Raji (cell line): ENCODE measurements around the gene CAMTA2.
A peak's percentile ranks its signal among the peaks of the same experiment; 100 is the strongest.

Experiments
- POLR2A ChIP-seq: IDR thresholded peaks from 2 replicates; pipeline ENCODE4 v1.6.1; 2011; ENCODE audit warnings: low read depth, low read length, control low read depth; ENCODE audit not compliant: insufficient read depth

CAMTA2 gene

DNA sequence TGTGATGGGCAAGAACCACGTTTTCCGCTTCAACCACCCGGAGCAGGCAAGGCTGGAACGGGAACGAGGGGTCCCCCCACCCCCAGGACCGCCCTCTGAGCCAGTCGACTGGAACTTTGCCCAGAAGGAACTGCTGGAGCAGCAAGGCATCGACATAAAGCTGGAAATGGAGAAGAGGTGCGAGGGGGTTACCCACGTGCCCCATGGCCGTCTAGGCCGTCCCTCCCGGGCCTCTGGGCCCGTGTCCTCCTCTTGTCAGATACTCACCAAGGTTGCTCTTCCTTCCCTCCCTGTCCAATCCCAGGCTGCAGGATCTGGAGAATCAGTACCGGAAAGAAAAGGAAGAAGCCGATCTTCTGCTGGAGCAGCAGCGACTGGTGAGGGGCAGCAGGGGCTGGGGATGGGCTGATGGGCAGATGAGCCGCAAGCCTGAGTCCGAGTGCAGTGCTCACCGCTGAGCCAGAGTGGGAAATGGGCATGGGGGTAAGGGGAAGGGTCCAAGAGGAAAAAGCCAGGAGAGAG is 33.1 kb upstream of the CAMTA2 start:
- TF ChIP-seq POLR2A = no peak

DNA sequence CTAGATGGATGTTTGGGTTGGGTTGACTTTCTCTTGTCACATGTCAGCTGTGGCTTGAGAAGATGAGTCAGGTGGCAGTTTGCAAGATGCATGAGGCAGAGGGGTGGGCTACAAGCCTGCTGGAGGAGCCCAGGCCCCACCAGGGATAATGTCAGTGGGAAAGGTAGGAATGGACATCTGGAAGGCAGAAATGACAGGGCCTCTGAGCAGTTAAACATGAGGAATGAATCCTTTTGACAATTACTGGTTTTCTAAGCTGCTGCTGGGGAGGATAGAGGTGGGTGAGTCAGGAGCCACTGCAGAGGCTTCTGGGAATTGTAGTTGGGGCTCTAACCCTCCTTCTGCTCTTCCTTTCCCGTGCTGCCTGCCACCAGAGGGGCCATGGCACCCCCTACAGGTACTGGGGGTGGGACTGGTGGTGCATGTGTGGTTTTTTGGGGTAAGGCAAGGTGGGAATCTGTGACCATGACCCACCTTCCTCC is 32.0 kb upstream of the CAMTA2 start:
- no peak for TF ChIP-seq POLR2A

DNA sequence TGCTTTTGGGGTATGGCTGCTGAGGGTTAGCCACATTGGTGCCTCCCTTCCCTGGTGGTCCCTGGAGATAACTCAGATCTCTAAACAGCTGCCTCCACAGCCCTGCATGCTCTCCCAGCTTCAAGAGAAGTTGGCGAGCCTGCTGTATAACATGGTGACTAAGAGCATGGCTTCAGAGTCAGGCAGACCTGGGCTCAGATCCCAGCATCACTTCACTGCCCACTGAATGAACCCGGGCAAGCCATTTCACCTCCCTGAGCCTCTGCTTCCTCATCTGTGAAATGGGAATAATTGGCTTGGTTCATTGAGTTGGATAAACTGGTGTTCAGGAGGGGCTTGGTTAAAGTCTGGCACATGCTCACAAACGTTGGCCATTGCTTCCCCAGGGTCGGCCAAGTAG is 26.9 kb upstream of the CAMTA2 start:
- TF ChIP-seq POLR2A = no peak

DNA sequence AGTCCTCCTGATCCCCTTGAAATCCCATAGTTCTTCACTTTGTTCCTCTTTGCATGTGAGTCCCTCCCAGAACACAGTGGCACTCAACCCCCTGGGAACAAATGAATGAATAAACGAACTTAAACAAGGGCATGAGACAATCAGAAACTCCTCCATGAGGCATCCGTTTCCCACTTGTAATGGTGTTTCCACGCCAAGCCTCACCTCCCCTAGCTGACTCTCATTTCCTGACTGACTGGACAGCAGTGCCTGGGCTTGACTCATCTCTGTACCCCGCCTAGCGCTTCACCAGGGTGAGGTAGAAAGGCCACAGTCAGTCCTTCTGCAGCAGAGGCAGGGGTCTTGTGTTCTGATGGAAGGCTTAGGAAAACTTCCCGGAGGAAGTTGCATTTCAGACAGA is 24.5 kb upstream of the CAMTA2 start:
- TF ChIP-seq POLR2A = no peak

DNA sequence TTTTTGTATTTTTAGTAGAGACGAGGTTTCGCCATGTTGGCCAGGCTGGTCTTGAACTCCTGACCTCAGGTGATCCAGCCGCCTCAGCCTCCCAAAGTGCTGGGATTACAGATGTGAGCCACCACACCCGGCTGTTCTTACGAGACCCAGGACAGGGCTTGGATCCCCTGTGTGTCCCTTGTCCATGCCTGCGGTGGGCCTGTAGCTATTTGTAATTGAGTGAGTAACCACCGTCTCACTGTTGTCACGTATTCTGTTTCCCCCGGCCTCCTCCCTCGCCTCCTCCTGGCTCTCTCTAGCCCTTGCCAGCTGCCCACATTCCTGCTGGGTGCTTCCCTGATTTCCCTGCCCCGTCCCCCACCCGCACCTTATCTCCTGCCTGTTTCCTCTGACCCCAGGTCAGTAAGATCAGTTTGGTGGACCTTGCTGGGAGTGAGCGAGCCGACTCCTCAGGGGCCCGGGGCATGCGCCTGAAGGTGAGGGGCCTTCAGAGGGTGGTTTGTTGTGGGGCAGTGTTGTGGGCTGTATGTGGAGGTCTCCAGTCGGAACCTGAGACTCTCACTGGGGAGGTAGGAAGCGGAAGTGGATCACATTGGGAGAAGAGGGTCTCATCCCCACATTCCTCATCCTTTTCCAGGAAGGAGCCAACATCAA is 15.9 kb upstream of the CAMTA2 start:
- TF ChIP-seq POLR2A = no peak

DNA sequence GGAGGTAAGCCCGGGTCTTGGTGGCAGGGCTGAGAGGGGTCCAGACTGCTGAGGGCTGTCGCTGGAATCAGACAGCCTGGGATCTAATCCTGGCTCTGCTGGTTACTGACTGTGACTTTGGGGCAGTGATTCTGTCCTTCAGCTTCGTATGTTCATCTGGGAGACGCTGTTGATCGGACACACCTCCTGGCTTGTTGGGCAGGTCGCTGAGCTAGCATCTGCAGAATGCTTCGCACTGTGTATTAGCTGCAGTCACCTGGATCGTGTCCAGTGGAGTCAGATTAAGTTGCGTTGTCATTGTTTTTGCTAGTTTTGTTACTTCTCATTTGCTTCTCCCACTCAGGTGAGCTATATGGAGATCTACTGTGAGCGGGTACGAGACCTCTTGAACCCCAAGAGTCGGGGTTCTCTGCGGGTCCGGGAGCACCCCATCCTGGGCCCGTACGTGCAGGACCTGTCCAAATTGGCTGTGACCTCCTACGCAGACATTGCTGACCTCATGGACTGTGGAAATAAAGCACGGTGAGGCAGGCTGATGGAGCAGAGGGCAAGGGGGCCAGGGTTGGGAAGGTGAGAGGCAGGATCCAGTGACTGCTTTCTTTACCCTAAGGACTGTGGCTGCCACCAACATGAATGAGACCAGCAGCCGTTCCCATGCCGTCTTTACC is 14.8 kb upstream of the CAMTA2 start:
- no peak for TF ChIP-seq POLR2A

DNA sequence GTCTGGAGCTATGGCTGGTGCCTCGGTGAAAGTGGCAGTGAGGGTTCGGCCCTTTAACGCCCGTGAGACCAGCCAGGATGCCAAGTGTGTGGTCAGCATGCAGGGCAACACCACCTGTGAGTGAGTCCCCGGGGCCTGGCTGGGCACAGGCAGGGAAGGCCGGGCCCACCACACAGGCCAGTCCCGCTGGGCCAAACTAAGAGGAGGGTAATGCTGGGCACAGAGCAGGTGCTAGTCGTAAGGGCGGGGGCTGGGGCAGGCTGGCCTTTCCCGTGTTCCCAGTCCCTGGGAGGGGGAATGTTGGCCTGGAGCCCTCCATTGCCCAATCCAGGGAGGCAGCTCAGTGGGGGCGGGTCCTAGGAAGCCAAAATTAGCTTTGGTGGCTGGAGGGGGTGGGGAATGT is 12.8 kb upstream of the CAMTA2 start:
- TF ChIP-seq POLR2A = no peak

DNA sequence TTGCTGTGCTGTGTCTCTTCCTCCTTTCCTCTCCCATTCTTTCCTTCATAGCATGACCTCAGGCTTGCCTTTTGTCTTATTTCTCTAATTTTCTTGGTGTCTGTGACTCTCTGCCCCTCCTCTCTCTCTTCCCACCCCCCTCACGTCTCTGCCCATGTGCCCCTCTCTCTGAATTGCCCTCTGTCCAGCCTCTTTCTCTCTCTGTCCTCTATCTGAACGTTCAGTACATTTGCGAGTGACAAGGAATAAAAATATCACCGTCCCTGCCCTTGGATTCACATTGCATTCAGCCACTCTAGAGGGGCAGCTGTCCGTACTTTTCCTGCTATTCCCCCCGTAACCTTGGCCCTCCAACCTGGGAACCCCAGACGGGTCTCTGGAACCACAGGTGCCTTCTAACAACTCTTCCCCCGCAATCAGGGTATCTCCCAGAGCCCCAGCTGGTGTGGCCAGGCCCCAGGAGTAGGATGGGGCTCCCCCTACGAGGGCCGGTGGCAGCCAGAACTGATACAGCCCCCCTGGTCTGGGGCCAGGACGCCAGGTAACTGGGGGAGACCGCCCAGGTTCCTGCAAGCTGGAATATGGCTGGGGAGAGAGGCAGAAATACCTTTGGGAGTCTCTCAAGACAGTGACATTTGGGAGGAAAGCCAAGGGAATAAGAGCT is 12.1 kb upstream of the CAMTA2 start:
- no peak; the same call in 1 of the 2 replicates for TF ChIP-seq POLR2A

DNA sequence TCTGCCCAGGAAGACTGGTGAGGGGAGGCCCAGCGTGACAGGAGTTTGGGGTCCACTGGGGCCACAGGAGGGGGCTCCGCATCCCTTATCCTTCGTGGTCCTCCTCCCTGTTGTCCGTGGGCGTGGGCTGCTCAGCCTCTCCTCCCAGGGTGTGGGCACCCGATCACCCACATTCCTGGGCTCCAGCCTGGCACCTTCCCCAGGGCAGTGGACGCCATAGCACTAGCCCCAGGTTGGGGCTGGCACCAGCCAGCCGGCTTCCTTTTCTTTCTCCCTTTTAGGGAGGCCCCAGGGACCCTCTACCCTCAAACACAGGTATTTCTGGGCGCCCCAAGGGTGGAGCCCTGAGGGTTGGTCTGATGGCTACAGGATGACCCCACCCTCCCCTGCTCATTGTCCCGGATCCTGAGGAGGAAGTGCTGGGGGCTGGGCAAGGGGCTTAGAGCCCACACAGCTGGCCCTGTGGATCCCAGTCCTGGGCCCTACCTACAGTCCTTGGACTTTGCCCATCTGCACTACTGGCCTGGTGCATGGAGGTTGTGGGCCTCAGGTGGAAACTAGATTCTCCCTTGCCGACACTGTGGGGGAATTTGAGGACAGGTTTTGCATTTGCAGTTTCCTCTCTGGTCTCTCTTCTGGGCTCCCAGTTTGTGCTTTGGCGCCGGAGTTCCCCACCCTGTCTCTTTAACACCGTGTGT is 11.4 kb upstream of the CAMTA2 start:
- no peak; the same call in none of the 2 replicates for TF ChIP-seq POLR2A

DNA sequence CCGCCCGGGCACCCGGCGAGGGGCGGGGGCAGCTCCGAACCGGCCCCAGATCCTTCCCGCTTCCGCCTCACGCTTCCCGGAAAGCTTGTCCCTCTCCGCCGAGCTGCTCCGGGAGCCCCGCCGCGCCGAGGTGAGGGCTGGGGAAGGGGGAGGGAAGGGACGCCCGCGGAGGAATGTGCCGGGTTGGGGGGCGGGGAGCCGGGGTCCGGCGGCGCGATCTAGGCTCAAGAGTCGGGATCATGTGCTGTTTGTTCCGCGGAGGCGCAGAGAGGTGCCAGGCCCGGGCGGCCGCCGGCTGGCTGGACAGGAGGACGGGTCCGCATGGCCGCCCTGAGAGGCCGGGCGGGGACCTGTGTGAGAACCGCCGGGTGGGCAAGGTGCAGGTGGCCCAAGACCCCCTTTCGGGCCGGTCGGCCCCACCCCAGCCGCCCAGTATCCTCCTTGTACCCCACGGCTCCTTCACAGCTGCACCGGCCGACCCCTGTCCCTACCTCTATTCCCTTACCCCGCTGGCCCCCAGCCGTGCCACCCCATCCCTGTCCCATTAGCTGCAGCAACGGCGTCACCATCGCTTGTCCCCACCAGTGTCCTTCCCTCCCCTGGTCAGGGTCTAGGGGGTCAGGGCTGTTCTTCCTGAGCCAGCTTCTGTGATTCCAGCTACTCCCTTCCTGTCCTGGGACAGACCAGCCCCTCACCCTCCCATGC is 10.7 kb upstream of the CAMTA2 start:
- TF ChIP-seq POLR2A = peak; percentile 2; the same call in 1 of the 2 replicates

DNA sequence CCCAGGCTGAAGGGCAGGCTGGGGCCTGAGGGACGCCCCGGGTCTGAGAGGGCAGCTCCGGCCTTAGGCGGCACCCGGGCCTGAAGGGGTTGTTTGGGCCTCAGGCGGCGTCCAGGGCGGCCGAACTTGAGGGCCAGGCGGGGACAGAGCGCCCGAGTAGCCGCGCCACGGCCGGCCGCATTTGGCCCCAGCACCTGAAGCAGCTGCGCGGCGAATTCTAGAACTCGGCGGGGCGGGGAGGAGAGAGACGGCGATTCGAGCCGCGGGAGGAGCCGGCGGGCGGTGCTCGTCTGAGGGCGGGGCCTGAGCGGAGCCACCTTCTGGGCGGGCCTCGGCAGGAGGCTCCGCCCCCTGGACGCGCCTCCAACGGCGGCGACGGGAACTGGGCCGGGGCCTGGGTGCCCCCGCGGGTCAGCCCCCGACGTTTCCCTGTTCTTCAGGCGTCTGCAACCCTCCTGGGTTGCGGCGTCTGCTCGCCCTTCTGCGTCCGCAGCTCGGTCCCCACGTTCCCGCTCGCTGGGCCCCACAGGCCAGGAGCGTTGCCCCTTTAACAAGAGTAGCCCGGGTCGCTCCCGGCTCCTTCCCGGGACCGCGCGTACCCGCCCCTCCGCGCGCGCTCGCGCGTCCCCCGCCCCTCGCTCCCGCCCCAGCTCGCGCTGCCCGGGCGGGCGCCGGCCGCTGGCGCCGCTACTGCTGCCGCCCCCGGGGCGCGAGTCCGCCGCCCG is 10.0 kb upstream of the CAMTA2 start, which contains the start of the genes INCA1 and KIF1C:
INCA1 (minus strand) TSS at position 221 of the 725 bp plus-strand sequence. CDS start 3,085 bp downstream, outside the sequence.
KIF1C (plus strand) TSS at position 649 of the 725 bp plus-strand sequence. CDS start 2,297 bp downstream, outside the sequence.
- TF ChIP-seq POLR2A = peak; percentile 65

DNA sequence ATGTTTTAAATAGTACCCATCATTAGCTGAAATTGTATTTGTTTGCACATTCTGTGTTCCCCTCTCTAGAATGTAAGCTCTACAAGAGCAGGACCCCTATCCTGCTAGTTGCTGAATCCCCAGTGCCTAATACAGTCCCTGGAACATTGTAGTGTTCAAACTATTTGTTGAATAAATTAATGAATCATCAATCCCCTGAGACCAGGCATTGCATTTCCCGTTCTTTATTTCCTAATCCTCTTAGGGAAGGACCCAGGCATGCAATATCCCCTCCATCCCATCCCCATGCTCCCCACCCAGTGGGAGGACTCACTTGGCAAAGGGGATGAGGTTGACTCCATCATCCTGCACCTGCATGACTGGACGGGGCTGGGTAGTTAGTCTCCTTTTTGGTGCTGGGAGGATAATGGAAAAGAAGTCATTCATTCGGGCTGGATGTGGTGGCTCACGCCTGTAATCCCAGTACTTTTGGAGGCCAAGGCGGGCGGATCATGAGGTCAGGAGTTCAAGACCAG is 6.7 kb upstream of the CAMTA2 start:
- no peak for TF ChIP-seq POLR2A

DNA sequence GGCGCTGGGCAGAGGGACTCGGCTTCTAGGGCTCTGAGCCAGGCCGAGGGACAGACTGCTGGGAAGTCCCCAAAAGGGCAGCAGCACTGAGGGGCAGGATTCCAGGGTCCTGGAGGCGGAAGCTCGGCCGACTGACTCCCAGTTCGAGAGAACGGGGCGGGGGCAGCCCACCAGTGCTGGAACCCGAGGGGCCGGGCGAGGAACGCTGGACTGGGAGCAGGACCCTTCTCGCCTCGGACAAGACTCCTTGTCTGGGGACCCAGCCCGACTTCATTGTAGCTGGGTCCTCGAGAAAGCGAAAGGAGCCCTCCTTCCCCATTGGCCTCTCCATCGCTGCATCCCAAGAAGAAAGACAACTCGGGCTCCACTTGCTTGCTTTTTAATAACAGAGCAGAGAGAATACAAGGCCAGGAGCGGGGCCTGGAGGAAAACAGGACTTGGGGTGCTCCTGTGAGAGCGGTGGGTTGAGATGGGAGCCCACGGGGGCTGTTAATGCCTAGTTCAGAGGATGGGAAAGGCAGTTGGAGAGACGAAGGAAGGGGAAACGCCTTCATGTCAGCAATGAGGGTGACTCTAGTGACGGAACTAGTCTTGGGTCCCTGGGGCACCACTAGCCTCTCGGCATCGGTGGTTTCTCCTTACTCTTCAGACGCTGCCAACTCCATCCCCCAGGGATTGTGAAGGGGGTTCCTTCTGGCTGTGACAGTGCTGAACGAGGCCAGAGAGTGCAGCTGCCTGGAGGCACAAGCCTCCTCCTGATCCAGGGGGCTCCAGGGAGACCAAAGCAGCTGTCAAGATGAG is 492 bp upstream of the CAMTA2 start:
- TF ChIP-seq POLR2A = no peak

DNA sequence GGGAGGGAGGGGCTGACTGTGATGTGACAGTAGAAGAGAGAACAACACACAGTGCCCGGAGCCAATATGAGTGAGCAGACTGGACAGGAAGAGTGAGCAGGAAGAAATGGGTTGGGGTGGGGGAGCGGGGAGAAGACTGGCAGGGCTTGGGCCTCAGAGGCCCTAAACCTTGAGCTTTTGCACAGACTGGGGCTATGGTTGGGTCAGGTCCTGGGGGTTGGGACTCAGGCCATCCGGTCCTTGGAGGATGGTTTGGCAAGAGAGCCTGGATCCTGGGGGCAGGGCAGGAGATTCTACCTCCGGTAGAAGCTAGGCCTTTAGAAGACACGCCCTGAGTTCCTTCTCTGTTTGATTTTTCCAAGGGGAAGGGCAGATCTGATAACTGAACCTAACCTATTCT is 1.1 kb downstream of the CAMTA2 start:
- TF ChIP-seq POLR2A = no peak
